HepG2 (cell line): ENCODE results near the gene NUDT2. TPM values are rescaled to one million over a fixed set of nuclear protein-coding genes. Genes with fewer than 3 reads are reported as not detected.

Source experiments
- ADNP ChIP-seq: sonication (generic); formaldehyde crosslinking; IDR thresholded peaks from 2 replicates; pipeline ENCODE4 v1.4.0; 2020; ENCODE audit warnings: missing genetic modification reagents
- ARID5B ChIP-seq: IDR thresholded peaks from 2 replicates; pipeline ENCODE4 v1.4.0; 2020; ENCODE audit warnings: mild to moderate bottlenecking, missing genetic modification reagents
- ARNTL ChIP-seq: sonication (generic); formaldehyde crosslinking; IDR thresholded peaks from 2 replicates; pipeline ENCODE4 v1.4.0; 2020; ENCODE audit warnings: mild to moderate bottlenecking, missing genetic modification reagents
- BHLHE40 ChIP-seq: IDR thresholded peaks from 2 replicates; pipeline ENCODE4 v1.6.1; 2011; ENCODE audit warnings: low read length, improper control_type of control experiment
- EZH2 ChIP-seq: conservative IDR thresholded peaks from 2 replicates; pipeline ENCODE4 v1.6.1; 2012; ENCODE audit warnings: mild to moderate bottlenecking, low read depth, low read length, moderate library complexity
- FIP1L1 ChIP-seq: fragments of 200-400 bp; formaldehyde crosslinking; IDR thresholded peaks from 2 replicates; pipeline ENCODE4 v1.6.1; 2018; ENCODE audit warnings: low read depth, mild to moderate bottlenecking, low read length, moderate library complexity, borderline replicate concordance; ENCODE audit not compliant: insufficient read depth
- JDP2 ChIP-seq: sonication (generic); formaldehyde crosslinking; IDR thresholded peaks from 2 replicates; pipeline ENCODE4 v1.8.1; 2022; ENCODE audit warnings: missing genetic modification reagents, borderline replicate concordance
- MAF1 ChIP-seq: sonication (generic); formaldehyde crosslinking; IDR thresholded peaks from 2 replicates; pipeline ENCODE4 v1.5.0; 2020; ENCODE audit warnings: missing genetic modification reagents, borderline replicate concordance
- MAFK ChIP-seq, 2 experiments: IDR thresholded peaks in 1 of 2; conservative IDR thresholded peaks in 1 of 2; 2 replicates each; pipeline ENCODE4 v1.6.1; 2011; ENCODE audit warnings: improper control_type of control experiment in 2 of 2, low read length in 2 of 2
- NCOA5 ChIP-seq: sonication (generic); formaldehyde crosslinking; IDR thresholded peaks from 2 replicates; pipeline ENCODE4 v1.4.0; 2020; ENCODE audit warnings: missing genetic modification reagents
- PAX8 ChIP-seq: sonication (generic); formaldehyde crosslinking; IDR thresholded peaks from 2 replicates; pipeline ENCODE4 v1.8.0; 2022; ENCODE audit warnings: mild to moderate bottlenecking, missing genetic modification reagents, borderline replicate concordance
- RORA ChIP-seq: sonication (generic); formaldehyde crosslinking; IDR thresholded peaks from 2 replicates; pipeline ENCODE4 v1.5.0; 2020; ENCODE audit warnings: mild to moderate bottlenecking, missing genetic modification reagents, moderate library complexity
- SYNCRIP ChIP-seq: fragments of 200-400 bp; formaldehyde crosslinking; IDR thresholded peaks from 2 replicates; pipeline ENCODE4 v1.6.1; 2018; ENCODE audit warnings: mild to moderate bottlenecking, low read depth, low read length; ENCODE audit not compliant: insufficient read depth
- ZBTB43 ChIP-seq: sonication (generic); formaldehyde crosslinking; conservative IDR thresholded peaks from 2 replicates; pipeline ENCODE4 v1.4.0; 2020; ENCODE audit warnings: missing genetic modification reagents
- ZBTB8A ChIP-seq: sonication (generic); formaldehyde crosslinking; IDR thresholded peaks from 2 replicates; pipeline ENCODE4 v1.4.0; 2020; ENCODE audit warnings: mild to moderate bottlenecking, low read depth, missing genetic modification reagents, borderline replicate concordance
- ZFY ChIP-seq: sonication (generic); formaldehyde crosslinking; IDR thresholded peaks from 2 replicates; pipeline ENCODE4 v1.4.0; 2020; ENCODE audit warnings: missing genetic modification reagents
- ZKSCAN8 ChIP-seq: IDR thresholded peaks from 2 replicates; pipeline ENCODE4 v1.6.1; 2016; ENCODE audit warnings: borderline replicate concordance, missing genetic modification reagents, missing compliant biosample characterization
- ZMYM3 ChIP-seq: sonication (generic); formaldehyde crosslinking; IDR thresholded peaks from 2 replicates; pipeline ENCODE4 v1.5.1; 2020; ENCODE audit warnings: mild to moderate bottlenecking, missing genetic modification reagents
- ZNF138 ChIP-seq: sonication (generic); formaldehyde crosslinking; IDR thresholded peaks from 2 replicates; pipeline ENCODE4 v1.5.0; 2020; ENCODE audit warnings: mild to moderate bottlenecking, low read depth, missing genetic modification reagents
- ZNF280D ChIP-seq: sonication (generic); formaldehyde crosslinking; IDR thresholded peaks from 2 replicates; pipeline ENCODE4 v1.5.1; 2020; ENCODE audit warnings: mild to moderate bottlenecking, missing genetic modification reagents
- ZNF441 ChIP-seq: sonication (generic); formaldehyde crosslinking; IDR thresholded peaks from 2 replicates; pipeline ENCODE4 v1.7.0; 2021; ENCODE audit warnings: missing genetic modification reagents, borderline replicate concordance
- ZNF780A ChIP-seq: sonication (generic); formaldehyde crosslinking; IDR thresholded peaks from 2 replicates; pipeline ENCODE4 v1.8.0; 2022; ENCODE audit warnings: mild to moderate bottlenecking, missing genetic modification reagents, moderate library complexity
- ZSCAN31 ChIP-seq: sonication (generic); formaldehyde crosslinking; IDR thresholded peaks from 2 replicates; pipeline ENCODE4 v1.5.0; 2020; ENCODE audit warnings: low read depth, mild to moderate bottlenecking, missing genetic modification reagents
- polyA plus RNA-seq, 8 experiments: library from polyadenylated mRNA; depleted of rRNA in 3 of 8; stranded (reverse) in 7 of 8; unstranded in 1 of 8; fragments of >200 nt; fragmentation: Illumina TruSeq in 4 of 8; extraction: Trizol in 4 of 8; gene quantifications; 2 replicates each; pipeline versions ENCODE4 v1.2.1 to v1.2.3, GENCODE V29; 2011 to 2016; ENCODE audit warnings: low read depth in 4 of 8, missing spikeins in 1 of 8, mixed read lengths in 1 of 8; ENCODE audit not compliant: insufficient read depth in 1 of 8
- total RNA-seq, 5 experiments: library from RNA; depleted of rRNA; stranded (reverse); fragments of >200 nt; fragmentation: Illumina TruSeq; extraction: Trizol; gene quantifications; 2 replicates each; pipeline ENCODE4 v1.2.3, GENCODE V29; 2016; ENCODE audit warnings: low read depth in 1 of 5

The NUDT2 gene
- total and polyA plus RNA-seq, 2 of the 13 experiments (the other 11 are each of a cell fraction or from before 2014, with no cell fraction given) = 19.9 to 24.6 TPM

GRCh38 chr9:34379334-34380033, 50.1 kb downstream of the NUDT2 start (continued):
- TF ChIP-seq FIP1L1 (no peak), ZBTB43 (CRISPR knock-in tag) (peak; percentile 94), BHLHE40 (no peak), EZH2 (no peak), NCOA5 (no peak), ZSCAN31 (no peak), MAF1 (CRISPR knock-in tag) (no peak), ZNF780A (CRISPR knock-in tag) (no peak), ARNTL (peak; percentile 56), MAFK (conservative IDR thresholded peaks at IDR 0.05 in 1 of 2, IDR thresholded peaks at IDR 0.05 in 1 of 2; ENCODE audit: low read length in 2 of 2) (no peak), ZNF138 (CRISPR knock-in tag) (no peak), ZFY (CRISPR knock-in tag) (no peak), SYNCRIP (no peak), ARID5B (CRISPR knock-in tag) (no peak), ZNF280D (CRISPR knock-in tag) (0 out of 2 replicates have a peak, but pooled peaks have one; percentile 54), RORA (CRISPR knock-in tag) (no peak), ADNP (no peak), ZKSCAN8 (CRISPR knock-in tag) (peak; percentile 45; the same call in 1 of the 2 replicates), ZBTB8A (no peak), JDP2 (CRISPR knock-in tag) (no peak), PAX8 (CRISPR knock-in tag) (no peak), ZMYM3 (CRISPR knock-in tag) (no peak), ZNF441 (CRISPR knock-in tag) (no peak)
